ENCODE results near the gene MAT2A.

The MAT2A gene

DNA sequence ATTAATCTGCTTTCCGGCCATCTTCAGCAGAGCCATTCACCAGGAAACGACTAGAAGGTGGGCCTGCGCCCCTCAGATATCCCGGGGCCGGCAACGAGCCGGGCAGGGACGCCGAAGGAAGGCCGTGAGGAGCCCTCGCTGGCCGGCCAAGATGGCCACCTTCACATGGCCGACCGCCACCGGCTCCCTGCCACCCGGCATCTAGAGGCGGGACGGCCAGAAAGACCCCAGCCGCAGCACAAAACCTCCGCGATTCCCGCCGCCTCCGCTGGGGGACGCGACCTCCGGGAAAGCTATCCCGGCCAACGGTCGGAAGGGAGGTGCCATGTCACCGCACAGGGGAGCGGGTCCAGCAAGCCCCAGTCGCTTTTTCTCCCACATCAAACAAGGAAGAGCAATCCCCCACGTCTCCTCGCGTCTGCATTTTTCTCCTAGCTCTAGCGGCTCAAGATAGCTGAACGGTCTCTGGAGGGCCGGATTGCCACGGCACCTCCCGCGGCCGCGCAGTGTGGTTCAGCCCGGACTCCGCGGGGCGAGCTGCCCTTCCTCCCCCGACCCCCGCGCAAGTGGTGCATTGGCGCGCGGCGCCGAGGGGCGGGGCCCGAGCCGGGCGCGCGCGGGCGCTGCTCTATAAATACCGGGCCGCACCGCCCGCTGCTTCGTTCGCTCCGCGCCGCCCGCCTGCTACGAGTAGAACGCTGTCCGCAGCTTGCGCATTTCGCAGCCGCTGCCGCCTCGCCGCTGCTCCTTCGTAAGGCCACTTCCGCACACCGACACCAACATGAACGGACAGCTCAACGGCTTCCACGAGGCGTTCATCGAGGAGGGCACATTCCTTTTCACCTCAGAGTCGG lies at the start of gene MAT2A:
Gene MAT2A, plus strand, starts transcription at position 662 of the 854 bp plus-strand sequence. Its CDS starts 120 bp downstream, at position 782.
- H3K4me3 ChIP-seq (ENCODE audit: low read depth, low read length) = peak within 1 kb of the TSS; percentile 74
- TF ChIP-seq CTCF (IDR thresholded peaks at IDR 0.05; ENCODE audit: control insufficient read depth, extremely low read depth, insufficient read depth) = peak; percentile 71
- no peak for DNase-seq (ENCODE audit: low read depth)

GRCh38 chr2:85490861-85491755 lies 47.9 kb upstream of the MAT2A start:
- TF ChIP-seq CTCF (IDR thresholded peaks at IDR 0.05; ENCODE audit: control insufficient read depth, extremely low read depth, insufficient read depth) = no peak
- DNase-seq (ENCODE audit: low read depth) = no peak
- no peak overlapping the region for H3K4me3 ChIP-seq (ENCODE audit: low read depth, low read length)

GRCh38 chr2:85496436-85496835 lies 42.5 kb upstream of the MAT2A start:
- no peak for TF ChIP-seq CTCF (IDR thresholded peaks at IDR 0.05; ENCODE audit: control insufficient read depth, extremely low read depth, insufficient read depth)
- no peak overlapping the region for H3K4me3 ChIP-seq (ENCODE audit: low read depth, low read length)
- no peak for DNase-seq (ENCODE audit: low read depth)

GRCh38 chr2:85497944-85498630 lies 40.9 kb upstream of the MAT2A start:
- no peak for TF ChIP-seq CTCF (IDR thresholded peaks at IDR 0.05; ENCODE audit: control insufficient read depth, extremely low read depth, insufficient read depth)
- peak; percentile 41 for DNase-seq (ENCODE audit: low read depth)

DNA sequence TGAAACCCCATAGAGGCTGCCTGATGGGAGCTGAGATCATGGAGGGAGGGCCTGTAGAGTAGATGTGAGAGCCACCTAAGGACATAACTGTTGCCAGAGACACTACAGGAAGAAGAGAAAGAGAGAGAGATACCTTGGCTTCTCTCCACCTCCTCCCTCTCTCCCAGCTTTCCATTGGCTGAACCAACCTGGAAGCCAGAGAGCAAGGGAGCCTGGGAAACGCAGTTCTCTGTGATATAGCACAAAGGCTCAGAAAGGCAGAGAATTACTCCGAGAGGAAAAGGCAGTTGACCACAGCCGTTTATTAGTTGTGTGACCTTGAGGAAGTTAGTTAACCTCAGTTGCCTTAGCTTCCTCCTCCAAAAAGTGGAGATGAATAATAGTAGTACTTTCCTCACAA lies 37.7 kb upstream of the MAT2A start:
- no peak for TF ChIP-seq CTCF (IDR thresholded peaks at IDR 0.05; ENCODE audit: control insufficient read depth, extremely low read depth, insufficient read depth)
- no peak for DNase-seq (ENCODE audit: low read depth)
- no peak overlapping the region for H3K4me3 ChIP-seq (ENCODE audit: low read depth, low read length)

More at GRCh38 chr2:85497944-85498630, 40.9 kb upstream of the MAT2A start:
- no peak overlapping the region for H3K4me3 ChIP-seq (ENCODE audit: low read depth, low read length)

- no peak for TF ChIP-seq CTCF (IDR thresholded peaks at IDR 0.05; ENCODE audit: control insufficient read depth, extremely low read depth, insufficient read depth)
- no peak overlapping the region for H3K4me3 ChIP-seq (ENCODE audit: low read depth, low read length)
- DNase-seq (ENCODE audit: low read depth) = no peak
These were observed 36.2 kb upstream of the MAT2A start for GRCh38 chr2:85502720-85503119.

Measured in LNCaP clone FGC (cell line).